ENCODE results near the gene ARNT2. TPM values are rescaled to one million over a fixed set of nuclear protein-coding genes. Genes with fewer than 3 reads are reported as not detected.
A peak's percentile ranks its signal among the peaks of the same experiment; 100 is the strongest.

The ARNT2 gene
- total and polyA plus RNA-seq, 4 donors, result 2.0 to 12.2 (median 5.5) TPM

DNA sequence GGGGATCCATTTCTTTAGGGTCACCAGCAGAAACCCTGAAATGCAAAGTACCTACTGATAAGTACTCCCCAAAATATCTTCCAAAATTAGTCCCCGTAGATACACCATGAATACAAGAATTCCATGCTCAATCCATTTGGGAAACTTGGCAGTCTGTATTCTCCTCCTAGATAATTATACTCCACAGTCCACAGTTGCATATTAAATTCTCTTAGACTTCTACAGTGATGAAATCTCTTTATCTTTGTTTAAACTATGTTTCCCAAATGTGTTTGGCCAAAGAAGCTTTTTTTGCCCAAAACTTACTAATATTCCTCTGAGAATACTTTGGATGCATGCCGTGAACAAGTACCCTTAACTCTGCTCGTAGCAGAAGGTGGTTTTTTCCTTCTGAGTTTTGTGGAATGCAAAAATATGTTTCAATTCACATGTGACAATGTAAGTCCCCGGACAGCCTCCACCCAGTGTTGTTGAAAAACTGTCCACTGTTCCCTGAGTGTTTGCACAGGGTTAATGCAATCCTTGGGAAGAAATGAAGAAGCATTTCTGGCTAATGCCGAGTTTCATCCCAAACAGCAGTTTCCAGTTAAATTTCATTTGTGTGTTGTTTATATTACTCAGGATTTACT is 126.7 kb downstream of the ARNT2 start:
- 49 to 72% methylated on average over 5 of the region's 5 CpGs for WGBS, 2 donors
- DNase-seq (peak in 2 of 3 donors; percentile 55 to 62), ATAC-seq (ENCODE audit: insufficient read depth, low FRiP score) (peak; percentile 28)
- Histone ChIP-seq H3K9ac (ENCODE audit: insufficient read depth in 1 of 2, low read length in 2 of 2) (peak overlapping the region in 1 of 2 donors; percentile 57), H3K36me3 (ENCODE audit: control insufficient read depth in 4 of 4, insufficient read depth in 4 of 4, low read length in 4 of 4) (peaks cover 0 to 9% (median 4%) of the 10 kb centered on the region in 4 donors), H3K4me1 (ENCODE audit: control insufficient read depth in 5 of 5, insufficient read depth in 5 of 5, low read length in 5 of 5) (peaks cover 0 to 22% (median 7%) of the 10 kb centered on the region in 5 donors), H3K27me3 (ENCODE audit: control insufficient read depth in 3 of 3, insufficient read depth in 3 of 3, low read length in 2 of 3) (no peaks in the 10 kb centered on the region), H3K9me3 (ENCODE audit: control insufficient read depth in 4 of 4, insufficient read depth in 3 of 4, low read length in 3 of 4) (peaks cover 0 to 3% (median 1%) of the 10 kb centered on the region in 4 donors), H3K27ac (ENCODE audit: low read depth in 1 of 2, low read length in 1 of 2) (no peak overlapping the region), H3K4me3 (no peak overlapping the region)
- TF ChIP-seq, protein P1, sequence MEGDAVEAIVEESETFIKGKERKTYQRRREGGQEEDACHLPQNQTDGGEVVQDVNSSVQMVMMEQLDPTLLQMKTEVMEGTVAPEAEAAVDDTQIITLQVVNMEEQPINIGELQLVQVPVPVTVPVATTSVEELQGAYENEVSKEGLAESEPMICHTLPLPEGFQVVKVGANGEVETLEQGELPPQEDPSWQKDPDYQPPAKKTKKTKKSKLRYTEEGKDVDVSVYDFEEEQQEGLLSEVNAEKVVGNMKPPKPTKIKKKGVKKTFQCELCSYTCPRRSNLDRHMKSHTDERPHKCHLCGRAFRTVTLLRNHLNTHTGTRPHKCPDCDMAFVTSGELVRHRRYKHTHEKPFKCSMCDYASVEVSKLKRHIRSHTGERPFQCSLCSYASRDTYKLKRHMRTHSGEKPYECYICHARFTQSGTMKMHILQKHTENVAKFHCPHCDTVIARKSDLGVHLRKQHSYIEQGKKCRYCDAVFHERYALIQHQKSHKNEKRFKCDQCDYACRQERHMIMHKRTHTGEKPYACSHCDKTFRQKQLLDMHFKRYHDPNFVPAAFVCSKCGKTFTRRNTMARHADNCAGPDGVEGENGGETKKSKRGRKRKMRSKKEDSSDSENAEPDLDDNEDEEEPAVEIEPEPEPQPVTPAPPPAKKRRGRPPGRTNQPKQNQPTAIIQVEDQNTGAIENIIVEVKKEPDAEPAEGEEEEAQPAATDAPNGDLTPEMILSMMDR (IDR thresholded peaks at IDR 0.05; ENCODE audit: control extremely low read depth, extremely low read depth), result no peak

DNA sequence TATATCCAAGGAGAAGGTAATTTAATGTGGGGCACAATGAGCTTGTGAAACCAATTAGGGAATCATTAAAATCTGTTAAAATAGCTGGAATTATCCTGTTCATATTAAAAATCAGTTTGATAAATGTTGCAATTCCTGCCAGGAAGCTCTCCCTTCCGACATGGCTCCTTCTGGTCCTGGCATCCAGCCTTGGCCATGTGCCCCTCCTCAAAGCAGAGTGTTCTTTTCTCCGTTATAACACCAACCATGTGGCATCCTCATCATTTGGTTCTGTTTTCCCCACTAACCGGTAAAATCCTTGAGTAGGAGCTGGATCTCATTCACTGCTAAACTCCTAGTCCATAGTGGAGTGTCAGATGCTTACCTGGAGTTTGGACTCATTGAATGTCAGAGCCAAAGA is 127.2 kb downstream of the ARNT2 start:
- ATAC-seq (ENCODE audit: insufficient read depth, low FRiP score) (no peak), DNase-seq (peak in 2 of 3 donors; percentile 40 to 41)
- 46 to 61% methylated on average over 3 of the region's 3 CpGs for WGBS, 2 donors
- peak overlapping the region in 1 of 2 donors; percentile 23 for H3K9ac ChIP-seq (ENCODE audit: insufficient read depth in 1 of 2, low read length in 2 of 2)
- peaks cover 0 to 3% (median under 1%) of the 10 kb centered on the region in 4 donors for H3K9me3 ChIP-seq (ENCODE audit: control insufficient read depth in 4 of 4, insufficient read depth in 3 of 4, low read length in 3 of 4)
- H3K27ac ChIP-seq (ENCODE audit: low read depth in 1 of 2, low read length in 1 of 2), result no peak overlapping the region
- H3K4me3 ChIP-seq, result no peak overlapping the region
- no peaks in the 10 kb centered on the region for H3K27me3 ChIP-seq (ENCODE audit: control insufficient read depth in 3 of 3, insufficient read depth in 3 of 3, low read length in 2 of 3)
- H3K36me3 ChIP-seq (ENCODE audit: control insufficient read depth in 4 of 4, insufficient read depth in 4 of 4, low read length in 4 of 4), result peaks cover 0 to 9% (median 4%) of the 10 kb centered on the region in 4 donors
- TF ChIP-seq, protein P1 (IDR thresholded peaks at IDR 0.05; ENCODE audit: control extremely low read depth, extremely low read depth), result no peak
- H3K4me1 ChIP-seq (ENCODE audit: control insufficient read depth in 5 of 5, insufficient read depth in 5 of 5, low read length in 5 of 5), result peaks cover 0 to 22% (median 2%) of the 10 kb centered on the region in 5 donors

DNA sequence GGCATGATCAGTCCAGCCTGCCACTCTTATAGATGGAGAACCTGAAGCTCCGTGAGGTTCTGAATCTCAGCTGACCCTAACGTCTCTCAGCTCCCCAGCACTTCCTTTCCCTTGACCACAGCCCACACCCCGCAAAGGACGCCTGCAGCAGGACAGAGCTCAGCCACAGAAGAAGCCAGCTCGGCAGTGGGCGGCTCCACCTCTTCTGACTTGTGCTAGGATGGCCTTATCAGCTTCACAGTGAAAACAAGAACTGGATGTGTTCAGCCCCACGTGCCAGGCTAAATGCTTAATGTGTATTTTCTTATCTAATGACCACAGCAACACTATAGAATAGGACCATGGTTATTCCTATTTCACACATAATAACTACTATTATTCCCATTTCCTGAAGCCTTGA is 127.6 kb downstream of the ARNT2 start:
- Histone ChIP-seq H3K27ac (ENCODE audit: low read depth in 1 of 2, low read length in 1 of 2) (peak overlapping the region in 1 of 2 donors; percentile 24), H3K9ac (ENCODE audit: insufficient read depth in 1 of 2, low read length in 2 of 2) (peak overlapping the region in 1 of 2 donors; percentile 23), H3K36me3 (ENCODE audit: control insufficient read depth in 4 of 4, insufficient read depth in 4 of 4, low read length in 4 of 4) (peaks cover 0 to 9% (median 3%) of the 10 kb centered on the region in 4 donors), H3K27me3 (ENCODE audit: control insufficient read depth in 3 of 3, insufficient read depth in 3 of 3, low read length in 2 of 3) (no peaks in the 10 kb centered on the region), H3K4me1 (ENCODE audit: control insufficient read depth in 5 of 5, insufficient read depth in 5 of 5, low read length in 5 of 5) (peaks cover 0 to 22% (median 2%) of the 10 kb centered on the region in 5 donors), H3K9me3 (ENCODE audit: control insufficient read depth in 4 of 4, insufficient read depth in 3 of 4, low read length in 3 of 4) (peaks cover 0 to 3% (median 0%) of the 10 kb centered on the region in 4 donors), H3K4me3 (no peak overlapping the region)
- 47 to 52% methylated on average over 7 of the region's 7 CpGs for WGBS, 2 donors
- DNase-seq (no peak), ATAC-seq (ENCODE audit: insufficient read depth, low FRiP score) (no peak)
- TF ChIP-seq, protein P1 (IDR thresholded peaks at IDR 0.05; ENCODE audit: control extremely low read depth, extremely low read depth), result no peak
